HG03469 (cell line): ENCODE measurements around the gene KLK1.
A peak's percentile ranks its signal among the peaks of the same experiment; 100 is the strongest.
"Not testable (repeated sequence)": the region's sequence is repeated elsewhere in the genome, so short reads cannot be mapped to it uniquely, and the experiment has no call there.

Source experiments
- ATAC-seq: cut with Tn5 transposase; IDR thresholded peaks from one replicate; pipeline ENCODE4 v1.9.1; 2021; ENCODE audit warnings: mild to moderate bottlenecking, moderate library complexity, moderate number of reproducible peaks; ENCODE audit not compliant: unreplicated experiment

Gene KLK1

DNA sequence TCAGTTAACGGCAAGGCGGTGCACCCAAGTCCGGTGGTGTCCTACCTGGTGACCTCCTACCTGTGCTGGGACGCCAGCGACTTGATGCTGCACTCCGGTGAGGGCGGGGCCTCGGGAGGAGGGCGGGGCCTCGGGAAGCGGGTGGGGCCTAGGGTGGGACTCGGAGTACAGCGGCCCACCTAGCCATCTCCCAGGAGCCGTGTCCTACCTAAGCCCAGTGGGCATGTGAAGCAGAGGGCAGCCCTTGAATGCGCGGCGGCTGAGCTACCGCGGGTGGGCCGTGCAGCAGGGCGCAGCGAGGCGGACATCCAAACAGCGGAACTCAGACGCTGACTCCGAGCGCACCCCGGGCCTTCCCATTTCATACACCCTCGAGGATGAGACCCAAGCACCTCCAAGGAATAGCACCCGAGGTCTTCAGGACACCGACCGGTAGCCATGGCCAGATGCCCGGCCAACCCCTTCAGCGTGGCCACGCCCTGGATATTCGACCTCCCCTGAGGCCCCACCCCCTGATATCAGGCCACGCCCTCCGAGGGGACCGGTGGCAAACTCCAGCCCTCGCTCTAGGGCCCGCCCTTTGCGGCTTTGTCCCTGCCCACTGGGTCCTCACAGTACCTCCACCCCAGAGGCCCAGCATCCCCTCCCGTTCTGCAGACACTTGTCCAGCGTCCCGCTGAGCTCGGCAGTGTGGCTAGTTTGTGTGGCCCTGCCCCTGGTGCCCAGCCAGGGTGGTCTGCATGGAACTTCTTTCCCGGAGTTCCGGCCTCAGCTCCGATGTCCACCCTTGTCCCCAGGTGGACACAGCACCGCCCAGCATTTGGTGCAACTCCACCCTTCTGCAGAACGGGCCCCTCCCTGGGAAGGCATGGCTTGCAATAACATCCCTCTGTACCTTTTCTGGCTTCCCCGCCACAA lies 5.4 kb downstream of the KLK1 start:
- ATAC-seq = peak; percentile 37

DNA sequence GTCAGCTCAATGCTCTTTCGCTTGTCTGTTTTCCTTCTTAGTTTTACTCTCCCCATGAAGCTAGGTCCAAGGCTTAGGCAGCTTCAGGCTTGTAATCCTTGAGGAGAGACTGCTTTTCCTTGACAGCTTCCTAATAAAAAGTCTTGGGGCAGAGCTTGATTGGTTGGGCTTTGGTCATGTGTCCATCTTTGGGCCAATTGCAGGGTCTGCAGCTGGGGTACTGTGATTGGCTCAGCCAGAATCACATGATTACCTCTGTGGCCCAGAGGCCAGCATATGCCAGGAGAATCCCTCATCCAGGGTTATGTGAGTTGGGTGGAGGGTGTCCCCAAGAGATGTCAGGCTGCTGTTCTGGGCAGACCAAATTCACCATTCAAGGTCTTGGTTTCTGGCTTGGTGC lies 8.1 kb downstream of the KLK1 start:
- no peak for ATAC-seq

DNA sequence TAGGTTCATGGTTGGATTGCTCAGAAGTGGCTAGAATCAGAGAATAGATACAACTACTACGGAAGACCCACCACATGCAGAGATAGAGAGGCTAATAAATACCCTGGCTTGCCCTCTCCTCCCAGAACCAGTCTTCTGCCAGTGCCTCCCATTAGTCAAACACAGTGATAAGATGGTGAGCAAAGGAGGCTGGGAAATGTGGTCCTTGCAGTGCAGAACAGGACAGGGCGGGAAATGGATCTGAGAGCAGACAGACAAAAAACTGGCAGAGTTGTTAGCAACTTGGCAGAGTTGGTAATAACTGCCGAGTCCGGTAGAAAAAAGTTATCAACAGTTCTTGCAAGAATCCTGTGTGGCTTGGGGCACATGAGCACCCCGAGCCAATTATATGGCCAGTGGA lies 8.7 kb downstream of the KLK1 start:
- no peak for ATAC-seq

DNA sequence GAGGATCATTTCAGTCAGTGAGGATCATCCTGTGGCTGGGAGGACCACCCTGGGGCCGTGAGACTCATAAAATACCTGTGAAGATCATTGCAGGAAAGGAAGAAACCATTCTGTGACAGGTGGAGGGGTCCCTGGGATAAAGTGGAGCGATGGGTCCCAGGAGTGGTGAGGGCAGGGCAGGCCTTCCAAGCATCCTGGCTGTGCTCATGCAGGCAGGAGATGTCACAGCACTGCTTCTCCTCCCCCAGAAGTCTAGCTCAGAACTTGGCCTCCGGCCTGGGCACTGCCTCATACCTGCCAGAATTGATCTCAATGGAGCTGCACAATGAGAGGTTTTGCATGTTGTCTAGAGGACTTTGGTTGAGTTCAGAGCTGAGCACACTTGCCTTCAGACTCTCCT lies 11.1 kb downstream of the KLK1 start:
- ATAC-seq = no peak

DNA sequence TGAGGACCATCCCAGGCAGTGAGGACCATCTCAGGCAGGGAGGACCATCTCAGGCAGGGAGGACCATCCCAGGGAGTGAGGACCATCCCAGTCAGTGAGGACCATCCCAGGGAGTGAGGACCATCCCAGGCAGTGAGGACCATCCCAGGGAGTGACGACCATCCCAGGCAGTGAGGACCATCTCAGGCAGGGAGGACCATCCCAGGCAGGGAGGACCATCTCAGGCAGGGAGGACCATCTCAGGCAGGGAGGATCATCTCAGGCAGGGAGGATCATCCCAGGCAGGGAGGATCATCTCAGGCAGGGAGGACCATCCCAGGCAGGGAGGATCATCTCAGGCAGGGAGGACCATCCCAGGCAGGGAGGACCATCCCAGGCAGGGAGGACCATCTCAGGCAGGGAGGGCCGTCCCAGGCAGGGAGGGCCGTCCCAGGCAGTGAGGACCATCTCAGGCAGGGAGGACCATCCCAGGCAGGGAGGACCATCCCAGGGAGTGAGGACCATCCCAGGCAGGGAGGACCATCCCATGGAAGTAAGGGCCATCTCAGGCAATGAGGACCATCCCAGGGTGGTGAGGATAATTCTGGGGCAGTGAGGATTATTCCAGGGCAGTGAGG lies 11.9 kb downstream of the KLK1 start:
- ATAC-seq = not testable (repeated sequence)

DNA sequence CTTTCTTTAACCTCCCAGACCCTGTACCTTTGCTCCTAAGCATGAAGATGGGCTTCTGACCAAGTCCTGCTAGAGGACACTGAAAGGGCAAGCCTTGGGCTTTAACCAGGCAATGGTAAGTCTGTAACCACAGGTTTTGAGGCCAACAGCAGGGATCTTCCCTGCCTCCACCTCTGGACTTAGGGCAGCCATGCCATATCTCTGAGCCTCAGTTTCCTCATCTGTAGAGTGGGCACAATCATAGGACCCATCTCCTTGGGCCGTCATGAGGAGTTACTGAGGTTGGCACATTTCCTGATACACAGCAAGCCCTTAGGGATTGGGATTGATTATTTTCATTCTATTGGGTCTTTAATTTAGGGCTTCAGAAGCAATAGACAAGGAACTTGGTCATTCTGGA lies 14.7 kb downstream of the KLK1 start:
- no peak for ATAC-seq

DNA sequence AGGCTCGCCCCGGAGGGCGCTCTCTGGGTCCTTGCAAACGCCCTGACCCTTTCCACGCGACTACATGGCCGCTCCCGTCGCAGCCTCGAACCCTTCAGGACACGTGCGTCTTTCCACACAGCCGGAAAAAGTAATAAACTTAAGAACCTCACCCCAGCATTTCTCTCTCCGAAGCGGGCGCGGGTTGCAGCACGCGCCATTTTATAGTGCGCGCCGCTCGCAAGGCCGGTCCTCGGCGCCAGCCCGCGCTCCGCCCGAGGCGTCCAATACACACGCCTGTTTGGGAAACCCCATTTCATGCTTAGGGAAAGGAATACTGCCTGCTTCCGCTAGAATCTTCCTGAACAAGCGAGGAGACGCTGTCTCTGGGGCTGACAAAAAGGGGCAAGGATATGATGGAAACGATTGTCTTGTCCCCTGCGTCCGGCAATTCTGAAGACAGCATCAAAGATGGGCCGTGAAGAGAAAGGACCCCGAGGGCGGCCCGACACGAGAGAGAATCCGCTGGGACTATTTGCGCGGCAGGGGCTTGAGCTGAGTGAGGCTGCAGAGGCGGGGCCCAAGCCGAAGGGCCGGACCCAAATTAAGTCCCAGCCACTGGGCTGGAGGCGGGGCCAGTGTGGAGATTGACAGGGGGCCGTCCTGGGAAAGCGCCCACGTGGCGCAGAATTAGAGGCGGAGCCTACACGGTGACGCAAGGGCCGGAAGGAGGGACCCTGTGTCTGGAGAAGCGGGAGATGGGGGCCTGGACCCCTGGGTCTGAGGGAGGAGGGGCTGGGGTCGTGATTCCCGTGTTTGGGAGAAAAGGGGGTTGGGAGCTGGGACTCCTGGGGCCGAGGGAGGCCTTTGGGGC lies 18.9 kb downstream of the KLK1 start:
- peak; percentile 74 for ATAC-seq

DNA sequence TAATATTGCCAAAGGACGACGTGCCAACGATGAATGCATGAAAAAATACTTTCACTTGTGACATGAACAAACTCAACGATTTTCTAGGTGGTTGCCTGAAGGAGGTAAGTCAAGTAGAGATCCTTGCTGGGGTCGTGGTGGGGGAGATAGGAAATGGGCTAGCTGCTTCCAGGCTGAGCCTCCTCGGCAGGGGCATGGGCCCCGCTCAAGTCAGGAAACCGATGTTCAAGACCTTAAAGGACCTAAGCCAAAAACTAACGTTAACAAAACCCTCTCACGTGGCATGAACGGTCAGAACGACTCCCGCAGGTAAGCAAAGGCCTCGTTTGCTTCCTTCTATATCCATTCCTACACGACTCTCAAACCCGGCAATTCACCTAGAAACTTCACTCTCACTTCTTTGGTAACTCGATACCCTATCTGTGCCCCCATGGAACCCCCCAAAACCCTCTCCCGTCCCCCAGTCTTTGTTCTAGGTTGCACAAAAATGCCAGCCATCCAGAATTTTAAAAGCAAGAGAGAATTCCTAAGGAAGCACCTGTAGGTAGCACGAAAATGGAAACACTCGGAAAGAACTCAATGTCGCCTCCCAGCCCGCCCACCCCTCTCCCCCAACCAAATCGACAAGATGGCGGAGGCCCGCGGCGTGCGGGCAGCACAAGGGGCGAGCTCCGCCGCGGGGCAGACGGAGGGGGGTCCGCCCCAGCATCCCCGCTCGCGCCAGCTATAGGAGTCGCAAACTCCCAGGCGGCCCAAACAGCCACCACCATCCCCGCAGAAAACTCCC lies 19.8 kb downstream of the KLK1 start:
- no peak for ATAC-seq

DNA sequence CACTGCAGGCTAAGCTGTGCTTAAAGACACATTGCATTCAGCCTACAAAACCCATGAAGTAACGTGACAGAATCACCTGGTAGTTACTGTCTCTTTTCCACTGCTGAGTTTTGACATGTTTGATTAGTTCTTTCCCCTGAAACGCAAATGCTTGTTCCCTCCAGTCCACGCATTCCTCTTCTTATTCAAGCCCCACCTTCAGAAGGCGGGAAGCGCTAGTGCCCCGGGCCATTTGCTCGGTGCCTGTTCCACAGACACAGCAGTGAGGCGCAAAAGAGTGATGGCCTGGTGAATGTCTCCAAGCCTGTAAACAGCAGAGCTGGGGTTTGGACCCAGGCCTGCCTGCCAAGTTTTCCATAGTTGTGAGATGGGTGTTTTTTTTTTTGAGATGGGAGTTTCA lies 22.5 kb downstream of the KLK1 start:
- no peak for ATAC-seq

DNA sequence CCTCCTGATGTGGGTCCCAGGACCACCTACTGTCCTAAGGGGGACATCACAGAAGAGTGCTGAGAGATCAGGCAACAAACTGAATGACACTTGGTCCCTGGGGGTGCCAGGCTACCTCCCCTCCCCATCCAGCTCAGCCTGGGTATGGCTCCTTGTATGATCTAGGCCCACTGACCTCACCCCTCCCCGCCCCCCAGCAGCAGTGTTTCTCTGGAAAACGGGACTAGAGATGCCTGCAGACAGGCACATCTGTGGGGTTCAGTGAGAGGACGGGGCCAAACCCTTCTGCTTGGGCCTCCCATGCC lies 24.1 kb downstream of the KLK1 start:
- ATAC-seq = no peak

DNA sequence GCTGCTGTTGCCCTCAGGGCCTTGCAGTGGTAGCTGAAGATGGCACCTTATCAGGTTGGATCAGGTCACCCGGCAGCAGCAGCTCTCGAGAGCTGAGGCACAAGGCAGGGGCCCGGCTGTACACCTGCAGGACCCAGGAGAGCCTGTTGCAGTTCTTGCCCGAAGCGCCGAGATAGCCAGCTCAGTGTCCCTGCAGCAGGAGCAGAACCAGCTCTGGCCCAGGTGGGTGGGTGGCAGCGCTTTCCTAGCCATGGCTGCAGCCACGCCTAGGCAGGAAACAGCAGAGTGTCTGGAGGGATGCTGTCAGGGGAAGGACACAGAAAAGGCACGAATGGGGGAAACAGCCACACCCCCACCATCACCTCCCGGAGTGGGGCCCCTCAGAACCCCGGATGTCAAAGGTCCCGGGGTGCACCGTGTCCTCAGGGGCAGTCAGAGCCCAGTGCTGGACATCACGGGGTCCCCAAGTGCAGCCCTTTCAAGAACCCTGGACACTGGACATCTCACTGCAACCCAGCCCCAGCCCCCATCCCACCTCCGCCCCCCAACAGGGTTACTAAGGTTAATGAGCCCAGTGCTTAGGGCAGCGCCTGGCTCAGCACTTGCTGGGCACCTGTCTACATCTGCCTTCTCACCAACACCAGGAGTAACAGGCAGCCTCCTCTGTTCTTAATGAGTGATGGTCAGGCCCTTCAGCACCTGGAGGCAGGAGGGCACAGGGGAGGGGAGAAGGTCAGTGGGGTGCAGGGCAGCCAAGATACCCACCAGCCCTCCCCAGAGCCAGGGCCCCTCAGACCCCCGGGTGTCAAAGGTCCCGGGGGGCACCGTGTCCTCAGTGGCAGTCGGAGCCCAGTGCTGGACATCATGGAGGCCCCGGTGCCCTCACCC lies 24.7 kb downstream of the KLK1 start:
- no peak for ATAC-seq

DNA sequence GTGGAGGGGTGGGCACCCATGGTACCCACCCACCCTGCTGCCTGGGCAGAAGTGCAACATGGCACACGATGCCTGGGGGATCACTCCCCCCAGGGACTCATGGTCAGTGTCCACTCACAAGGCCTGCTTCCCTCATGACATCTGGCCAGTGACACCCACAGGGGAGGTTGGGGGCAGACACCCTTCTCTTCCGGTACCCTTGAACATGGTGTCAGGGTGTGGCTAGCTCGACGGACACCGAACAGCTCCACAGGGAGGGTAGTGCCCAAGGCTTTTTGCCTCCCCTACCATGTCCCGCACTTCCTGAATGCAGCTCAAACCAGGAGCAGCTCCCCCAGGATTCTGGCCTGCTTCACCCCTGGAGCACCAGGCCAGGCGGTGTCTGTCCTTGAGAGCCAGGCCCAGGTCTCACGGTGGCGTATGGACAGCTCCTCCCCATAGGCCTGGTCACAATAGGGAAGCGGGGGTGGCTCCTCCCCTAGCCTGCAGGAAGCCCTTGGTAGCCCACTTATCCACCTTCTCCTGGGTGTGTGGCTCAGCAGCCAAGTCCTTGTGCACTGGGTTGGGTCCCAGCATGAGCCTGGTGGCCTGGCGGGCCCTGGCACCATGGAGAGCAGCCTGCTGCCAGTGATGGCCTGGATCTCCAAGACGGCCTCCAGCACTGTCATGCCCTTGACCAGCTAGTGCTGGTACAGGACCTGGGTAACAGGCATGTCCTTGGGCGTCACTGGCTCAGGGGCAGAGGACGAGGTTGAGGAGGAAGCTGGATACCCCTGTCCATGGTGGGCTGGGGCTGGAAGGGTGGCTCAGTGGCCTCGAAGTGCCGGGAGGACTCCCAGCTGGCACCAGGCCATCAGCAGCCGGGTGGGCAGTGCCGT lies 25.6 kb downstream of the KLK1 start:
- no peak for ATAC-seq

DNA sequence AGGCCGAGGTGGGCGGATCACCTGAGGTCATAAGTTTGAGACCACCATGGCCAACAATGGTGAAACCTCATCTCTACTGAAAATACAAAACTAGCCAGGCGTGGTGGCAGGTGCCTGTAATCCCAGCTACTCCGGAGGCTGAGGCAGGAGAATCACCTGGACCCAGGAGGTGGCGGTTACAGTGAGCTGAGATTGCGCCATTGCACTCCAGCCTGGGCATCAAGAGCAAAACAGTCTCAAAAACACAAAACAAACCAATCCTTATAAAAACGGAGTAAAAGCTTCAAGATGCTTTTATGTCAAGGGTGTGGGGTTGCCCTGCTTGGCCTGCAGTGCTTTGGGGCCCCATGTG lies 26.2 kb downstream of the KLK1 start:
- ATAC-seq = no peak

DNA sequence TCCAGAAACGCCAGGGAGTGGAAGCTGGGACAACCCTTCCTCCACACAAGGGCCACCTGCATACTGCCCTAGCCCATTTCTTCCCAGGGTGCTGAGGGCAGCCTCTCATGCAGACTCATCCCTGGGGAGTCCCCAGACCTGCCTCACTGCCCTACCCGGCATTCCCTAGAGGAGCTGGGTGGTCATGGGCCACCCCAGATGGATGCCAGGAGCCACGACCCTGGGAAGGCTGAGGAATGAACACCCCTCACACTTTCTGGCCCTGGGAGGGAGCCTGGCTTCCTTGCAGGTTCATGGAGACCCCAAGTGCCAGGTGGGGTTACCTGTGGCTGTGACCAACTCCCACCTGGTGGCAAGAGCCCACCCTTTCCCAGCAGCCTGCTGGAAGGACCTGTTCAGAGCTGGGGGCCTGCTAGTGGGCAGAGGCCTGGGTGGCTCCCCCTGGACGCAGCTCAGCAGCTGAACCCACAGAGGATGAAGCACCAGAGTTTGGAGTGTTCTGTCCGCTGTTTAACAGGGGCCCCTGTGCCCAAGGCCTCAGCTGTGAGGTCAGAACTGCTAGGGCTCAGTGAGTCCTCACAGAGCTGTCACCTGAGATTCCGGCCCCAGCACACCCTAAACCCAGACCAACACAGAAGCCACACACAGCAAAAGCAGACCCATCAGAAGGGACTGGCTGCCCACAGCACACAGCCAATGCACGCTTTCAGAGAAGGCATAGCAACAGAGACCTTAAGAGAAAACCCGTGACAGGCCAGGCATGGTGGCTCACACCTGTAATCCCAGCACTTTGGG lies 26.8 kb downstream of the KLK1 start:
- no peak for ATAC-seq

DNA sequence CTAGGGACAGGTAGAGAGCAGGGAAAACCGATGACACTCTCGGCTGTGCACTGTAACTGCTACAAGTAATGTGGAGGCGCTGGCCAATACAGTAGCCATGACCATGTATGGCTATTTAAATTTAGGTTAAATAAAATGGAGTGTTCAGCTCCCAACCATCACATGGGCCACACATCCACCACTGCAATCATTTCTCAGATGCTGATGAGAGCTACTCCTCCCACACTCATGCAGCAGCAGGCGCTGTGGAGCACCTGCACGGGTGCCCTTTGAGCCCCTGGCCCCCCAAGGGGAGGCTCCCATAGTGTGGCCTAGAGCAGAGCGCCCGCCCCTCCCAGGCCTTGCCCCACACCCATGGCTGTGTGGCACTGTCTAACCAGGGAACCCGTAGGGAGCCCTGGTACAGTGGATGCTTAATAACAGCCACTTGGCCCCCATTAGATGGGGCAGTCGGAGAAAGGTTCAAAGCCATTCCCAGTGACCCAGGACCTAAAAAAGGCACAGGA lies 27.4 kb downstream of the KLK1 start:
- ATAC-seq = no peak

DNA sequence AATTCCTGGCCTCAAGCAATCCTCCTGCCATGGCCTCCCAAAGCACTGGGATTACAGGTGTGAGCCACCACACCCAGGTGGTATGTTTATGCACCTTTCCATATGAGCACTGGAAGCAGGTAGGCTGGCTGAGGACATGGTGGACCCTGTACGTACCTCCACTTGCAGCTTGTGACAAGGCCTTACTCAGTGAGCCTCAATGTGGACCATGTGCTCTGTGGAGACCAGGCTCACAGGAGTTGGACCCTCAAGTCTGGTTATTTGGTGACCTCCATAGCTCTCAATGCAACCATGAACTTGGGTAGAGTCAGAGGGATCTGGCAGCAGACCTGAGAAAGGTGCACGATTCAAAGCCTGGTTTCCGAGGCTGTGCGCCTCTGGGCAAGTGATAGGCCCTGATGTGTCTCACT lies 27.9 kb downstream of the KLK1 start:
- ATAC-seq = no peak

DNA sequence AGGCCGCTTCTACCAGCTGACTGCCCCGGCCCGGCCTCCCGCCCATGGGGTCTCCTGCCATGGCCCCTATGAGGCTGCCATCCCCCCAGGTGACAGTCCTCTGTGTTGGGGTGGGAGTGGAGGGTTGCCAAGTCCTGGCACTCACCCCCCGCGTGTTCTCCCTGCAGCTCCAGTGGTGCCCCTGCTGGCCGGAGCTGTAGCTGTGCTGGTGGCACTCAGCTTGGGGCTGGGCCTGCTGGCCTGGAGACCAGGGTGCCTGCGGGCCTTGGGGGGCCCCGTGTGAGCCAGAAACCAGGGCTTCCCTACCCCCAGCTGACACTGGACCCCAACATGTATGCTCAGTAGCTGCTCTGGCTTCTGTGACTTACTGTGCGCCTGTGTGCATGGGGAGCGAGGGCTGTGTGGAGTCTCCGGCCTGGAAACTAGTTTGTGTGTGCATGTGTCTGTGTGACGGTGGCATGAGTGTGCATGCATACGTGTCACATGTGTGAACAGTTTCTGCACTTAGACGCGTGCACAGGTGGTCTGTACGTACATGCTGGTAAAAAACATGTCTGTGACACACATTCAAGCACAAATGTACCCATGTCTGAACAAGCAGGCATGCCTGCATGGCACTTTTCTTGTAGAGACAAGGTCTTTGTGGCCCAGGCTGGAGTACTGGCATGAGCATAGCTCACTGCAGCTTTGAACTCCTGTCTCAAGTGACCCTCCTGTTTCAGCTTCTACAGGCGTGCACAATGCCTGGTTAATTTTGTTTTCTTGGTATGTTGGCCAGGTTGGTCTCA lies 28.5 kb downstream of the KLK1 start:
- ATAC-seq = no peak
